H9 (cell line): ENCODE results near the gene OPHN1. TPM values are rescaled to one million over a fixed set of nuclear protein-coding genes. Genes with fewer than 3 reads are reported as not detected.

Source experiments
- DNase-seq: peaks from one replicate; pipeline ENCODE4 v3.0.0-alpha.2; 2017
- H2AFZ ChIP-seq: one replicate; pipeline ENCODE4 v1.6.1; 2013; ENCODE audit warnings: mild to moderate bottlenecking, low read length, control low read depth, moderate library complexity
- H2AK5ac ChIP-seq: 2 replicates; pipeline ENCODE4 v1.6.1; 2013; ENCODE audit warnings: low read length, control low read depth, mixed read lengths; ENCODE audit not compliant: insufficient read length
- H2BK120ac ChIP-seq: one replicate; pipeline ENCODE4 v1.6.1; 2013; ENCODE audit warnings: low read depth, mild to moderate bottlenecking, low read length, control low read depth, inconsistent platforms; ENCODE audit not compliant: poor library complexity, severe bottlenecking
- H2BK12ac ChIP-seq: 2 replicates; pipeline ENCODE4 v1.6.1; 2013; ENCODE audit warnings: low read length, control low read depth, mixed read lengths, low read depth; ENCODE audit not compliant: insufficient read length
- H2BK15ac ChIP-seq: 2 replicates; pipeline ENCODE4 v1.6.1; 2013; ENCODE audit warnings: low read depth, low read length, control low read depth
- H2BK20ac ChIP-seq: one replicate; pipeline ENCODE4 v1.6.1; 2013; ENCODE audit warnings: low read depth, mild to moderate bottlenecking, low read length, control low read depth, inconsistent platforms; ENCODE audit not compliant: poor library complexity, severe bottlenecking
- H2BK5ac ChIP-seq: 2 replicates; pipeline ENCODE4 v1.6.1; 2013; ENCODE audit warnings: low read length, control low read depth, mixed read lengths; ENCODE audit not compliant: insufficient read length
- H3K14ac ChIP-seq: 2 replicates; pipeline ENCODE4 v1.6.1; 2013; ENCODE audit warnings: low read length, control low read depth; ENCODE audit not compliant: insufficient read depth
- H3K18ac ChIP-seq: 2 replicates; pipeline ENCODE4 v1.6.1; 2013; ENCODE audit warnings: low read depth, mild to moderate bottlenecking, mixed read lengths, low read length, control low read depth; ENCODE audit not compliant: insufficient read length
- H3K23ac ChIP-seq: 2 replicates; pipeline ENCODE4 v1.6.1; 2013; ENCODE audit warnings: low read length, control low read depth, mixed read lengths, low read depth; ENCODE audit not compliant: insufficient read length
- H3K23me2 ChIP-seq: 2 replicates; pipeline ENCODE4 v1.6.1; 2013; ENCODE audit warnings: low read depth, mild to moderate bottlenecking, mixed read lengths, low read length, control low read depth; ENCODE audit not compliant: insufficient read length, poor library complexity, severe bottlenecking
- H3K27ac ChIP-seq: 2 replicates; pipeline ENCODE4 v1.5.1; 2013; ENCODE audit warnings: low read length, control low read depth, mixed read lengths, low read depth; ENCODE audit not compliant: insufficient read length
- H3K27me3 ChIP-seq: 2 replicates; pipeline ENCODE4 v1.6.1; 2013; ENCODE audit warnings: low read length, control low read depth, inconsistent platforms; ENCODE audit not compliant: insufficient read depth
- H3K4ac ChIP-seq: 2 replicates; pipeline ENCODE4 v1.6.1; 2013; ENCODE audit warnings: low read depth, mild to moderate bottlenecking, control low read depth, inconsistent platforms, low read length, moderate library complexity
- H3K4me1 ChIP-seq: 2 replicates; pipeline ENCODE4 v1.6.1; 2013; ENCODE audit warnings: low read length, control low read depth, inconsistent platforms; ENCODE audit not compliant: insufficient read depth
- H3K4me2 ChIP-seq: 2 replicates; pipeline ENCODE4 v1.6.1; 2013; ENCODE audit warnings: low read length, control low read depth, mixed read lengths; ENCODE audit not compliant: insufficient read length, insufficient read depth
- H3K56ac ChIP-seq: 2 replicates; pipeline ENCODE4 v1.6.1; 2013; ENCODE audit warnings: low read depth, mild to moderate bottlenecking, mixed read lengths, low read length, control low read depth; ENCODE audit not compliant: insufficient read length
- H3K79me1 ChIP-seq: 2 replicates; pipeline ENCODE4 v1.6.1; 2013; ENCODE audit warnings: low read depth, mild to moderate bottlenecking, moderate library complexity, low read length, control low read depth, inconsistent platforms; ENCODE audit not compliant: insufficient read depth, poor library complexity, severe bottlenecking
- H3K79me2 ChIP-seq: 2 replicates; pipeline ENCODE4 v1.6.1; 2013; ENCODE audit warnings: low read length, control low read depth, inconsistent platforms; ENCODE audit not compliant: insufficient read depth
- H3K9ac ChIP-seq: 2 replicates; pipeline ENCODE4 v1.6.1; 2013; ENCODE audit warnings: low read length, control low read depth, mixed read lengths; ENCODE audit not compliant: insufficient read length; ENCODE audit errors: extremely low read depth
- H3K9me3 ChIP-seq: one replicate; pipeline ENCODE4 v1.6.1; 2013; ENCODE audit warnings: low read depth, low read length, inconsistent platforms; ENCODE audit not compliant: control insufficient read depth
- H3T11ph ChIP-seq: one replicate; pipeline ENCODE4 v1.6.1; 2013; ENCODE audit warnings: mild to moderate bottlenecking, low read length, control low read depth, inconsistent platforms
- H4K20me1 ChIP-seq: one replicate; pipeline ENCODE4 v1.6.1; 2013; ENCODE audit not compliant: control insufficient read depth, insufficient read length, insufficient read depth
- H4K5ac ChIP-seq: 2 replicates; pipeline ENCODE4 v1.6.1; 2013; ENCODE audit warnings: low read depth, mild to moderate bottlenecking, mixed read lengths, low read length, control low read depth; ENCODE audit not compliant: insufficient read length
- H4K8ac ChIP-seq: replicated peaks from 2 replicates; pipeline ENCODE4 v1.6.1; 2013; ENCODE audit warnings: low read length, control low read depth, mixed read lengths, low read depth; ENCODE audit not compliant: insufficient read length
- H4K91ac ChIP-seq: 2 replicates; pipeline ENCODE4 v1.6.1; 2013; ENCODE audit warnings: low read depth, mild to moderate bottlenecking, moderate library complexity, mixed read lengths, low read length, control low read depth; ENCODE audit not compliant: insufficient read length
- H3K27ac Mint-ChIP-seq, 3 experiments: 2 replicates in 2 of 3; 3 replicates in 1 of 3; pipeline ENCODE4 v1.8.0; 2020 to 2021; ENCODE audit warnings: mixed read lengths in 3 of 3, mild to moderate bottlenecking in 1 of 3, moderate library complexity in 1 of 3
- H3K27me3 Mint-ChIP-seq: 2 replicates; pipeline ENCODE4 v1.8.0; 2021; ENCODE audit warnings: low read depth, mild to moderate bottlenecking, moderate library complexity, mixed read lengths
- H3K36me3 Mint-ChIP-seq, 3 experiments: 2 replicates in 2 of 3; 3 replicates in 1 of 3; pipeline ENCODE4 v1.8.0; 2020 to 2021; ENCODE audit warnings: low read depth in 3 of 3, mixed read lengths in 3 of 3; ENCODE audit not compliant: insufficient read depth in 1 of 3
- H3K4me1 Mint-ChIP-seq, 2 experiments: 2 replicates each; pipeline ENCODE4 v1.8.0; 2020; ENCODE audit warnings: mixed read lengths in 2 of 2
- H3K4me3 Mint-ChIP-seq, 2 experiments: 2 replicates in 1 of 2; 3 replicates in 1 of 2; pipeline ENCODE4 v1.8.0; 2020 to 2021; ENCODE audit warnings: mild to moderate bottlenecking in 2 of 2, mixed read lengths in 2 of 2, moderate library complexity in 1 of 2
- H3K9me3 Mint-ChIP-seq, 2 experiments: 2 replicates in 1 of 2; 3 replicates in 1 of 2; pipeline ENCODE4 v1.8.0; 2020; ENCODE audit warnings: mild to moderate bottlenecking in 2 of 2, mixed read lengths in 2 of 2, moderate library complexity in 1 of 2
- CTCF ChIP-seq: fragments of 200-600 bp; sonication (generic); conservative IDR thresholded peaks from 3 replicates; pipeline ENCODE4 v1.8.0; 2021; ENCODE audit warnings: antibody characterized with exemption, mild to moderate bottlenecking
- WGBS: extraction: QIAGEN DNeasy Blood & Tissue Kit; methylation state at CpG from one replicate; pipeline ENCODE4 v1.1.7; 2013; ENCODE audit warnings: missing lambda C conversion rate, low lambda C conversion rate, mixed read lengths; ENCODE audit not compliant: insufficient read length; ENCODE audit errors: extremely low coverage; 5-methylcytosine and 5-hydroxymethylcytosine counted together
- total RNA-seq: library from RNA; stranded (reverse); gene quantifications from 2 replicates; pipeline ENCODE4 v1.2.1, GENCODE V29; 2021

The OPHN1 gene
- total RNA-seq, 1 experiment from 2014 or later = 1.5 TPM

- Histone ChIP-seq H2BK5ac (no peak overlapping the region), H3K18ac (no peak overlapping the region), H3K4ac (no peak overlapping the region), H3K4me2 (no peak overlapping the region), H3K9me3 (peaks cover 17% of the 10 kb centered on the region), H2AK5ac (no peak overlapping the region), H3K56ac (no peak overlapping the region), H2BK20ac (no peak overlapping the region), H3K14ac (no peak overlapping the region), H3K79me2 (no peaks in the 10 kb centered on the region), H4K8ac (no peak overlapping the region), H3K23ac (no peak overlapping the region), H2BK120ac (no peak overlapping the region), H2AFZ (no peak overlapping the region), H4K91ac (no peak overlapping the region), H3K9ac (no peak overlapping the region), H4K5ac (no peak overlapping the region), H3K4me1 (no peaks in the 10 kb centered on the region), H2BK12ac (no peak overlapping the region), H4K20me1 (no peaks in the 10 kb centered on the region), H3K23me2 (peaks cover 3% of the 10 kb centered on the region), H3K27ac (no peak overlapping the region), H3K79me1 (no peaks in the 10 kb centered on the region), H3K27me3 (no peaks in the 10 kb centered on the region), H2BK15ac (no peak overlapping the region), H3T11ph (no peak overlapping the region)
- Mint-ChIP-seq H3K4me3 (no peak overlapping the region), H3K27me3 (peaks cover 1% of the 10 kb centered on the region; the same call in 1 of the 2 replicates), H3K4me1 (peaks cover 6 to 13% of the 10 kb centered on the region in 2 experiments; a peak in 3 of 4 replicates), H3K9me3 (peaks cover 60 to 67% of the 10 kb centered on the region in 2 experiments), H3K27ac (no peak overlapping the region), H3K36me3 (peaks cover 11 to 29% (median 28%) of the 10 kb centered on the region in 3 experiments; a peak in 6 of 7 replicates)
- WGBS = no CpG with 5 or more reads among the region's 10 CpGs
- DNase-seq = no peak
- TF ChIP-seq CTCF = no peak
Measured at GRCh38 chrX:68429216-68429615, 4.1 kb downstream of the OPHN1 start.
